ENCODE data around the gene PPP1R1A. TPM values are rescaled to one million over a fixed set of nuclear protein-coding genes. Genes with fewer than 3 reads are reported as not detected.

Gene PPP1R1A
- total and polyA plus RNA-seq, 10 donors = 0.09 to 2.1 (median 0.41) TPM; not detected in 6

DNA sequence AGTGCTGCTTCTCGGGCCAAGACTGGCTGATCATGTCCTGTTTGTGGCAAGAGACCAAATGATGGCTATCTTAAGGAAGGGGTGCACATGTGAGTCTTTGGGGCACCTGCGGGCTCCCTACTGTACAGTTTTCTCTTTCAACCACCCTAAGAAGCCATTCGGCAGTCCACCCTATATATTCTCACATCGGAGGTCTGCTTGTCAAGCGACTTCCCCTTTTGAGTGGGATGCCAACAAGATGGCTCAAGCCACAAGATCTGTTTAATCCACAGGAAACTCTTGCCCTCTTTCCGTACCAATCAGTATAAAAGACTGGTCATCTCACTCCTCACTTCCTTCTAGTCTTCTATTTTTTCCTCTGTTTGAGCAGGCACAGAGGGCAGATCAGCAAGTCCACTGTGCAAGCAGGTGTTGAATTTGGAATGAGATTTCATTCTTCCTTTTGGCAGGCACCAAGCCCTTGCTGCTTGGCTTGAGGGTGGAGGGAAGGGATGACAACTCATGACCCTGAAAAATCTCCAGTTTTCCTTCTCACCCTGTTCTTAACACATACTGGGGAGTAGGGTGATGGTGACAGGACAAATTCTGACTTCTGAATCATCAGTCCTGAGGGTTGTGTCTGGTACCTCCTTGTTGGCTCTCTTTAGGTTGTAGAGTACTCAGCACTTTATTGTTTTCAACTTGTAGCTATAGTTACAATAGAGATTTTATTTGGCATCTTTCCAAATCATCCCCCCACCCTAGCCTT lies 28.6 kb upstream of the PPP1R1A start:
- peaks cover 0 to 40% (median 0%) of the 10 kb centered on the region in 7 donors for H3K27me3 ChIP-seq (replicated peaks in 1 of 7)
- intact Hi-C loops (cut with DNase I; ENCODE audit: low total_unique reads) = no loop called here
- no peak for TF ChIP-seq POLR2A (IDR thresholded peaks at IDR 0.05)
- no peak for TF ChIP-seq POLR2AphosphoS5 (IDR thresholded peaks at IDR 0.05)
- H3K9me3 ChIP-seq = no peaks in the 10 kb centered on the region
- H3K27ac ChIP-seq = no peak overlapping the region
- H3K36me3 ChIP-seq = no peaks in the 10 kb centered on the region
- H3K4me3 ChIP-seq = no peak overlapping the region
- WGBS, 5 donors = 16 to 35% (median 28%) methylated on average over 6 of the region's 6 CpGs
- no peak for DNase-seq
- H3K4me1 ChIP-seq = no peaks in the 10 kb centered on the region

DNA sequence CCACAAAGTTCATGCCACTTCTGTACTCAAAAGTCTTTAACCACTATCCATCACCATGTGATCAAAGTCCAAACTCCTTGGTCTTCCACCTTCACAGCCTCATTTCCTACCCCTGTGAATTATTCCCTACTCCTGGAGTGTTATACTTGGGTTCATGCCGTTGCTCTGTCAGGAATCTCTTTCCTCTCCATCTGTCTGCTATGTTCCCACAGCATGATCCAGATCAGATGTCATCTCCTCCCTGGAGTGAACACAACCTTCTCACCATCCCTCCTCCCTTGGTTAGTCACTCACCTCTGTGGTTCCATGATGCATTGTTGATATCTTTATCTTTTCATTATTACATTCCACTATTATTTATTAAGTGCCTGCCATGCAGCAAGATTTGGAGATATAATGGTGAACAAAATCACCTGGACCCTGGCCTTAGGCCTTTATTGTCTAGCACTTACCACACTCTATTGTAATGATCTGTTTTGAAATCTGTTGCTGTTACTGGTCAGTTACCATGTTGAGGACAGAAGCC lies 23.8 kb upstream of the PPP1R1A start:
- WGBS, 5 donors = 47 to 81% (median 76%) methylated on average over 1 of the region's 1 CpG
- no peaks in the 10 kb centered on the region for H3K9me3 ChIP-seq
- intact Hi-C loops (cut with DNase I; ENCODE audit: low total_unique reads) = no loop called here

DNA sequence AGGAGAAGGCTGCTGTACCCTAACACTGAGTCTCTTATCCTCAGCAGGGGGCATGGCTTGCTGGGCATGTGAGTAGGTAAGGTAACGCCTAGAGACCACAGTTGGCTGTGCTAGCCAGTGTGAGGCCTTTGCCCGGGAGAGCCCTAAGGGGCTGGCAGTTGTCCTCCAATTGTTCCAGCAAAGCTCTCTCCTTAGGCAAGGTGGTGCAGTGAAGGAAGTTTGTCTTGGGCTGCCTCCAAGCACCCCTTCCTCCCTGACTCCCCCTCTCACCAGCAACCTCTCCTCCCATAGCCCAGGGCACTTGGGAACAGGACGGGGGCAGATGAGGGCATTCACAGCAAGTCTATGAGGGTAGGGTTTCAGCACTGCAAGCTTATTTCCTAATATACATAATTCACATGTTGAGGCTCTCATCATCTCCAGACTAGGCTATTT lies 23.3 kb upstream of the PPP1R1A start:
- no peak for DNase-seq
- Histone ChIP-seq H3K27me3 (replicated peaks in 1 of 7) (peaks cover 0 to 55% (median 0%) of the 10 kb centered on the region in 7 donors), H3K27ac (no peak overlapping the region), H3K36me3 (no peaks in the 10 kb centered on the region), H3K4me1 (no peaks in the 10 kb centered on the region), H3K9me3 (no peaks in the 10 kb centered on the region), H3K4me3 (no peak overlapping the region)
- WGBS, 5 donors = 70 to 82% (median 79%) methylated on average over 3 of the region's 3 CpGs
- no peak for TF ChIP-seq POLR2AphosphoS5 (IDR thresholded peaks at IDR 0.05)
- TF ChIP-seq POLR2A (IDR thresholded peaks at IDR 0.05) = no peak
- TF ChIP-seq, protein P1, sequence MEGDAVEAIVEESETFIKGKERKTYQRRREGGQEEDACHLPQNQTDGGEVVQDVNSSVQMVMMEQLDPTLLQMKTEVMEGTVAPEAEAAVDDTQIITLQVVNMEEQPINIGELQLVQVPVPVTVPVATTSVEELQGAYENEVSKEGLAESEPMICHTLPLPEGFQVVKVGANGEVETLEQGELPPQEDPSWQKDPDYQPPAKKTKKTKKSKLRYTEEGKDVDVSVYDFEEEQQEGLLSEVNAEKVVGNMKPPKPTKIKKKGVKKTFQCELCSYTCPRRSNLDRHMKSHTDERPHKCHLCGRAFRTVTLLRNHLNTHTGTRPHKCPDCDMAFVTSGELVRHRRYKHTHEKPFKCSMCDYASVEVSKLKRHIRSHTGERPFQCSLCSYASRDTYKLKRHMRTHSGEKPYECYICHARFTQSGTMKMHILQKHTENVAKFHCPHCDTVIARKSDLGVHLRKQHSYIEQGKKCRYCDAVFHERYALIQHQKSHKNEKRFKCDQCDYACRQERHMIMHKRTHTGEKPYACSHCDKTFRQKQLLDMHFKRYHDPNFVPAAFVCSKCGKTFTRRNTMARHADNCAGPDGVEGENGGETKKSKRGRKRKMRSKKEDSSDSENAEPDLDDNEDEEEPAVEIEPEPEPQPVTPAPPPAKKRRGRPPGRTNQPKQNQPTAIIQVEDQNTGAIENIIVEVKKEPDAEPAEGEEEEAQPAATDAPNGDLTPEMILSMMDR (IDR thresholded peaks at IDR 0.05 in 8 of 11, conservative IDR thresholded peaks at IDR 0.05 in 3 of 11) = no peak
- intact Hi-C loops (cut with DNase I; ENCODE audit: low total_unique reads) = no loop called here

More for the DNA sequence above, 23.8 kb upstream of the PPP1R1A start:
- TF ChIP-seq POLR2A (IDR thresholded peaks at IDR 0.05) = no peak
- TF ChIP-seq, protein P1 (IDR thresholded peaks at IDR 0.05 in 8 of 11, conservative IDR thresholded peaks at IDR 0.05 in 3 of 11) = no peak
- no peak overlapping the region for H3K27ac ChIP-seq
- no peak for DNase-seq
- no peaks in the 10 kb centered on the region for H3K4me1 ChIP-seq
- peaks cover 0 to 55% (median 0%) of the 10 kb centered on the region in 7 donors for H3K27me3 ChIP-seq (replicated peaks in 1 of 7)
- H3K36me3 ChIP-seq = no peaks in the 10 kb centered on the region
- no peak overlapping the region for H3K4me3 ChIP-seq

DNA sequence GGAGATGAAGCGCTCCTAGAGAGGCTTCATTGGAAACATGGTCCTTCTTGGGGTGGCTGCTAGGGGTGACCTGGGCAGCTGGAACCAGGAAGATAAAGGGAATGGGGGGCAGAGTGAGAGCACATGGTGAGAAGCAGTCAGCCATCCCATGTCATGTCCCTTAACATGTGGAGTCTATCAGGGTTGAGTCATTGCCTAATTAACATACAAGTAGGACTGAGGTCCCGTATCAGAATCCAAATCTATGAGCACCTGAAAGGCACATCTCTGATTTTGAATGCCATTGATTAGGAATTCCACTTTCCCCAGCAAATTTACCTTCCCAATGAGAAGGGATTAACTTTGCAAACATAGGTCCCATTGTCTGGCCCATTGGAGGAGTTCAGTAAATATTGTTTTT lies 20.3 kb upstream of the PPP1R1A start:
- TF ChIP-seq, protein P1 (IDR thresholded peaks at IDR 0.05 in 8 of 11, conservative IDR thresholded peaks at IDR 0.05 in 3 of 11) = no peak
- TF ChIP-seq POLR2A (IDR thresholded peaks at IDR 0.05) (no peak), POLR2AphosphoS5 (IDR thresholded peaks at IDR 0.05) (no peak)
- WGBS, 5 donors = 73 to 86% (median 82%) methylated on average over 2 of the region's 2 CpGs

More for the DNA sequence above, 20.3 kb upstream of the PPP1R1A start:
- no peaks in the 10 kb centered on the region for H3K4me1 ChIP-seq
- intact Hi-C loops (cut with DNase I; ENCODE audit: low total_unique reads) = no loop called here
- H3K36me3 ChIP-seq = no peaks in the 10 kb centered on the region
- peaks cover 0 to 31% (median 0%) of the 10 kb centered on the region in 7 donors for H3K27me3 ChIP-seq (replicated peaks in 1 of 7)
- no peak for DNase-seq
- no peaks in the 10 kb centered on the region for H3K9me3 ChIP-seq
- no peak overlapping the region for H3K4me3 ChIP-seq
- H3K27ac ChIP-seq = no peak overlapping the region
